K562 (cell line): ENCODE results near the gene DCTN1. TPM values are rescaled to one million over a fixed set of nuclear protein-coding genes. Genes with fewer than 3 reads are reported as not detected.

Source experiments
- ATAC-seq: fragments of 200-7000 bp; cut with Tn5 transposase; 3 replicates; pipeline ENCODE4 v1.9.1; 2020; ENCODE audit warnings: moderate library complexity
- BruUV-seq: library from RNA; stranded (reverse); fragments of 400-500 nt; replicated peaks from 2 replicates; lab custom pipeline; 2021; lab: Mats Ljungman, UMichigan
- CTCF ChIA-PET: fragments of 300-600 bp; formaldehyde crosslinking; extraction: SDS; loops from one replicate; lab custom pipeline; 2021; ENCODE audit warnings: low intra/inter-chr PET ratio; lab: Yijun Ruan, JAX
- POLR2A ChIA-PET: fragments of 300-600, 350-650 bp; sonication (Branson Sonifier 250); formaldehyde crosslinking; extraction: SDS; loops from one replicate; lab custom pipeline; 2021; ENCODE audit warnings: antibody characterized with exemption, inconsistent platforms; lab: Yijun Ruan, JAX
- DNase-seq, 4 experiments: peaks; one replicate each; pipeline versions ENCODE4 v3.0.0 to v3.0.0-alpha.2; 2011 to 2018; ENCODE audit warnings: low spot score in 3 of 4, mixed read lengths in 3 of 4; ENCODE audit errors: extremely low read depth in 1 of 4
- FAIRE-seq: peaks from 2 replicates; lab custom pipeline; 2011; peaks lifted over from hg19 to GRCh38; lab: Jason Lieb, UNC
- H2AFZ ChIP-seq: 2 replicates; pipeline ENCODE4 v1.6.0; 2011; ENCODE audit warnings: low read depth, low read length, control low read depth, inconsistent platforms
- H3K27ac ChIP-seq: fragments of 200-600 bp; 3 replicates; pipeline ENCODE4 v1.8.0; 2011; ENCODE audit warnings: low read depth, mild to moderate bottlenecking, control low read depth, inconsistent platforms, low read length, moderate library complexity, mixed read lengths; ENCODE audit errors: extremely low read depth
- H3K27me3 ChIP-seq, 2 experiments: fragments of 300-600 bp in 1 of 2; 2 replicates in 1 of 2; 3 replicates in 1 of 2; pipeline versions ENCODE4 v1.6.0 to v1.8.0; 2011; ENCODE audit warnings: inconsistent platforms in 2 of 2, low read length in 2 of 2, mild to moderate bottlenecking in 1 of 2, mixed read lengths in 1 of 2, moderate library complexity in 1 of 2; ENCODE audit not compliant: control insufficient read depth in 2 of 2, insufficient read depth in 2 of 2
- H3K36me3 ChIP-seq: fragments of 300-600 bp; 3 replicates; pipeline ENCODE4 v1.8.0; 2011; ENCODE audit warnings: mild to moderate bottlenecking, low read length, inconsistent platforms; ENCODE audit not compliant: control insufficient read depth, insufficient read depth
- H3K4me1 ChIP-seq, 2 experiments: fragments of 200-600 bp in 1 of 2; replicated peaks in 1 of 2; 2 replicates in 1 of 2; 3 replicates in 1 of 2; pipeline versions ENCODE4 v1.5.1 to v1.8.0; 2011; ENCODE audit warnings: inconsistent platforms in 2 of 2, low read length in 2 of 2, mild to moderate bottlenecking in 1 of 2, mixed read lengths in 1 of 2, moderate library complexity in 1 of 2; ENCODE audit not compliant: control insufficient read depth in 2 of 2, insufficient read depth in 2 of 2
- H3K4me2 ChIP-seq: 2 replicates; pipeline ENCODE4 v1.6.1; 2011; ENCODE audit warnings: low read length, control low read depth, inconsistent platforms, mixed read lengths; ENCODE audit not compliant: insufficient read depth
- H3K4me3 ChIP-seq: fragments of 200-600 bp; sonication (generic), shearing (Covaris generic); 2 replicates; pipeline ENCODE4 v1.5.1; 2016; ENCODE audit warnings: control low read depth, inconsistent platforms
- H3K79me2 ChIP-seq: fragments of 200-600 bp; 3 replicates; pipeline ENCODE4 v1.8.0; 2011; ENCODE audit warnings: low read length, inconsistent platforms; ENCODE audit not compliant: control insufficient read depth, insufficient read depth
- H3K9ac ChIP-seq, 2 experiments: 2 replicates each; pipeline versions ENCODE4 v1.6.0 to v1.6.1; 2011; ENCODE audit warnings: low read depth in 2 of 2, low read length in 2 of 2, control low read depth in 1 of 2, inconsistent platforms in 1 of 2, mild to moderate bottlenecking in 1 of 2, mixed read lengths in 1 of 2; ENCODE audit not compliant: insufficient read depth in 1 of 2
- H3K9me1 ChIP-seq: one replicate; pipeline ENCODE4 v1.6.0; 2011; ENCODE audit warnings: inconsistent platforms, mild to moderate bottlenecking, low read length, moderate library complexity; ENCODE audit not compliant: control insufficient read depth, insufficient read depth
- H3K9me3 ChIP-seq: replicated peaks from 2 replicates; pipeline ENCODE4 v1.5.1; 2011; ENCODE audit warnings: low read depth, low read length, inconsistent platforms; ENCODE audit not compliant: control insufficient read depth, insufficient read depth
- H4K20me1 ChIP-seq: replicated peaks from 2 replicates; pipeline ENCODE4 v1.6.1; 2011; ENCODE audit warnings: low read length, inconsistent platforms, mixed read lengths; ENCODE audit not compliant: control insufficient read depth, insufficient read depth
- CBFA2T3 ChIP-seq: fragments of 450-650 bp; IDR thresholded peaks from 2 replicates; pipeline ENCODE4 v1.6.1; 2017
- CXXC5 ChIP-seq: fragments of 250-450 bp; sonication (Bioruptor Pico); IDR thresholded peaks from 2 replicates; pipeline ENCODE4 v1.8.0; 2022; ENCODE audit warnings: inconsistent platforms, mild to moderate bottlenecking, moderate library complexity
- KDM1A ChIP-seq, 2 experiments: fragments of 450-650 bp; IDR thresholded peaks; 2 replicates each; pipeline ENCODE4 v1.6.1; 2016; ENCODE audit warnings: mild to moderate bottlenecking in 2 of 2
- MAFG ChIP-seq: fragments of 450-650 bp; conservative IDR thresholded peaks from 2 replicates; pipeline ENCODE4 v1.6.1; 2016; ENCODE audit warnings: missing genetic modification characterization, missing compliant biosample characterization
- NCOA4 ChIP-seq: fragments of 450-650 bp; IDR thresholded peaks from 2 replicates; pipeline ENCODE4 v1.6.1; 2018; ENCODE audit warnings: mild to moderate bottlenecking; ENCODE audit not compliant: partially characterized antibody
- NFE2 ChIP-seq: IDR thresholded peaks from 2 replicates; pipeline ENCODE4 v1.6.1; 2014; ENCODE audit warnings: antibody characterized with exemption, low read depth
- RAD51 ChIP-seq: fragments of 450-650 bp; IDR thresholded peaks from 2 replicates; pipeline ENCODE4 v1.7.1; 2016; ENCODE audit warnings: low read depth, mild to moderate bottlenecking, borderline replicate concordance
- SMARCB1 ChIP-seq: IDR thresholded peaks from 2 replicates; pipeline ENCODE4 v1.6.1; 2011; ENCODE audit warnings: improper control_type of control experiment, low read depth; ENCODE audit not compliant: insufficient read length
- ZNF143 ChIP-seq: sonication (generic); formaldehyde crosslinking; IDR thresholded peaks from 2 replicates; pipeline ENCODE4 v1.9.0; 2022; ENCODE audit warnings: mild to moderate bottlenecking, missing genetic modification reagents
- ZNF316 ChIP-seq: fragments of 450-650 bp; IDR thresholded peaks from 2 replicates; pipeline ENCODE4 v1.6.1; 2016
- WGBS: fragments of 100-300 bp; shearing (Covaris generic); methylation state at CpG from one replicate; pipeline ENCODE4 v1.1.6; 2016; ENCODE audit warnings: low coverage, mixed read lengths; ENCODE audit not compliant: insufficient coverage; ENCODE audit errors: missing lambda C conversion rate; 5-methylcytosine and 5-hydroxymethylcytosine counted together
- in situ Hi-C: fragments of 300-500 bp; cut with MboI; formaldehyde crosslinking; loops from 4 replicates; pipeline ENCODE4 v1.15.0; 2018; ENCODE audit warnings: inconsistent platforms, mixed read lengths
- intact Hi-C: fragments of 100-400 bp; cut with micrococcal nuclease; formaldehyde crosslinking; loops from 2 replicates; pipeline ENCODE4 v1.14.2; 2022
- polyA plus RNA-seq, 8 experiments: library from polyadenylated mRNA; depleted of rRNA in 4 of 8; stranded (reverse) in 5 of 8; unstranded in 3 of 8; fragments of >200 nt; fragmentation: Nextera tagmentation in 2 of 8; fragmentation: Illumina TruSeq in 1 of 8; extraction: Ambion mirVana in 2 of 8; extraction: Trizol in 1 of 8; gene quantifications; 2 replicates each; pipeline versions ENCODE4 v1.2.1 to v1.2.3, GENCODE V29; 2011 to 2014; ENCODE audit warnings: inconsistent platforms in 1 of 8, missing spikeins in 1 of 8
- total RNA-seq, 7 experiments: library from RNA; depleted of rRNA in 6 of 7; stranded (reverse); fragments of >200 nt in 6 of 7; fragmentation: Illumina TruSeq in 2 of 7; extraction: Trizol in 2 of 7; gene quantifications; 2 replicates each; pipeline versions ENCODE4 v1.2.1 to v1.2.3, GENCODE V29; 2011 to 2021; ENCODE audit warnings: low replicate concordance in 1 of 7
- TF ChIP-seq, protein P1 (sequence below): fragments of 150-350 bp; IDR thresholded peaks from 2 replicates; pipeline ENCODE4 v1.6.1; 2014; ENCODE audit warnings: low read depth, mild to moderate bottlenecking, low read length, borderline replicate concordance

The DCTN1 gene
- total and polyA plus RNA-seq, 9 of the 15 experiments (the other 6 are each of a cell fraction or from before 2014, with no cell fraction given) = 23.9 to 71.7 (median 45.0) TPM

DNA sequence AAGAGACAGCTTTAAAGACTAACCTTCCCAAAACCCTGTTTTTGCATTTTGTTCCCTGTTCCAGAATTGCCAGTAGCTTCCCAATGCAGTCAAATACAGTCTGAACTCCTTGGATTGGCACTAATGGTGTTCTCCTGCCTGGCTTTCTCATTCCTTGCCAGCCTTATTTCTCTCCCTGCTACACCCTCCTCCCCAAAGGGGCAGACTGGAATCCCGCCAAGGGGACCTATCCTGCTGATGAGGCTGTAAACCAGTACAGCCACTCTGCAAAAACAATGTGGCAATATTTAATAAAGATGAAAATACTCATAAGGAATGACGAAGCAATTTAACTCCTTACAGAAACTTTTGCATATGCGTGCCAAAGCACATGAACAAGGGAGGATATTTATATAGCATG, 32.4 kb downstream of the DCTN1 start:
- Histone ChIP-seq H3K27me3 (peaks cover 10 to 21% of the 10 kb centered on the region in 2 experiments; a peak in 3 of 5 replicates), H3K4me1 (no peaks in the 10 kb centered on the region), H2AFZ (no peak overlapping the region), H3K4me3 (no peak overlapping the region), H3K4me2 (no peak overlapping the region), H4K20me1 (no peaks in the 10 kb centered on the region), H3K79me2 (no peaks in the 10 kb centered on the region), H3K36me3 (no peaks in the 10 kb centered on the region), H3K27ac (no peak overlapping the region), H3K9me1 (no peaks in the 10 kb centered on the region), H3K9ac (no peak overlapping the region), H3K9me3 (no peaks in the 10 kb centered on the region)
- TF ChIP-seq MAFG (tag) (peak; percentile 60), NFE2 (peak; percentile 39; the same call in 1 of the 2 replicates), ZNF316 (peak; percentile 38), CXXC5 (CRISPR knock-in tag) (no peak)
- 16% methylated on average over 3 of the region's 3 CpGs for WGBS
- in situ Hi-C loops = no loop called here
- CTCF ChIA-PET = no interaction called here
- BruUV-seq = no TSS peak
- ATAC-seq (no peak), FAIRE-seq (no peak), DNase-seq (no peak)
- POLR2A ChIA-PET = interaction anchor here (0.5 to 0.6 kb wide), 2 partner anchors 23 to 124 kb away, joined by 3 read pairs; no protein-coding TSS in a partner anchor
- intact Hi-C loops = no loop called here

DNA sequence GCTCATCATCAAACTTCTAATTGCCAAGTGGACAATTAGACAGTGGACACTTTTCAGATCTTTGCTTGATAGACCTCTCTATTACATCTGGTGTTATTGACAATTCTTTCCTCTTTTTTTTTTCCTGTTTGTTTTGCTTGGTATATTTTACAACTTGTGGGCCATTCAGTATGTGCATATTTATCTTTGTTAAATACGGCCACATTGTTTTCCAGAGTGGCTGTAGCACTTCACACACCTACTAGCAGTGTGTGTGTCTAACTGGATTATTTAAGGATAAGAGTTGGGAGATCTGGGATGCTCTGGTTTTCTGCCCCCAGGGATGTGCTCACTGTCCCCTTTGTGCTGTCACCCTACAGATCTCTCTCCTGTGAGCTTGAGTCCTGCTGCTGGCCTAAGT, 32.8 kb downstream of the DCTN1 start:
- in situ Hi-C loops = no loop called here
- no peak overlapping the region for H3K27ac ChIP-seq
- H3K4me3 ChIP-seq = no peak overlapping the region
- no peak for DNase-seq
- WGBS = 17% methylated on average over 1 of the region's 1 CpG
- H3K27me3 ChIP-seq = peaks cover 13 to 26% of the 10 kb centered on the region in 2 experiments; a peak in 4 of 5 replicates
- TF ChIP-seq, protein P1, sequence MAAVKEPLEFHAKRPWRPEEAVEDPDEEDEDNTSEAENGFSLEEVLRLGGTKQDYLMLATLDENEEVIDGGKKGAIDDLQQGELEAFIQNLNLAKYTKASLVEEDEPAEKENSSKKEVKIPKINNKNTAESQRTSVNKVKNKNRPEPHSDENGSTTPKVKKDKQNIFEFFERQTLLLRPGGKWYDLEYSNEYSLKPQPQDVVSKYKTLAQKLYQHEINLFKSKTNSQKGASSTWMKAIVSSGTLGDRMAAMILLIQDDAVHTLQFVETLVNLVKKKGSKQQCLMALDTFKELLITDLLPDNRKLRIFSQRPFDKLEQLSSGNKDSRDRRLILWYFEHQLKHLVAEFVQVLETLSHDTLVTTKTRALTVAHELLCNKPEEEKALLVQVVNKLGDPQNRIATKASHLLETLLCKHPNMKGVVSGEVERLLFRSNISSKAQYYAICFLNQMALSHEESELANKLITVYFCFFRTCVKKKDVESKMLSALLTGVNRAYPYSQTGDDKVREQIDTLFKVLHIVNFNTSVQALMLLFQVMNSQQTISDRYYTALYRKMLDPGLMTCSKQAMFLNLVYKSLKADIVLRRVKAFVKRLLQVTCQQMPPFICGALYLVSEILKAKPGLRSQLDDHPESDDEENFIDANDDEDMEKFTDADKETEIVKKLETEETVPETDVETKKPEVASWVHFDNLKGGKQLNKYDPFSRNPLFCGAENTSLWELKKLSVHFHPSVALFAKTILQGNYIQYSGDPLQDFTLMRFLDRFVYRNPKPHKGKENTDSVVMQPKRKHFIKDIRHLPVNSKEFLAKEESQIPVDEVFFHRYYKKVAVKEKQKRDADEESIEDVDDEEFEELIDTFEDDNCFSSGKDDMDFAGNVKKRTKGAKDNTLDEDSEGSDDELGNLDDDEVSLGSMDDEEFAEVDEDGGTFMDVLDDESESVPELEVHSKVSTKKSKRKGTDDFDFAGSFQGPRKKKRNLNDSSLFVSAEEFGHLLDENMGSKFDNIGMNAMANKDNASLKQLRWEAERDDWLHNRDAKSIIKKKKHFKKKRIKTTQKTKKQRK = no peak
- TF ChIP-seq CBFA2T3 (no peak), NCOA4 (no peak), KDM1A (IDR thresholded peaks at IDR 0.05) (no peak), SMARCB1 (no peak), RAD51 (no peak), ZNF143 (CRISPR knock-in tag) (no peak)
- TF ChIP-seq, all 486 proteins: peak for 0
- H3K36me3 ChIP-seq = no peaks in the 10 kb centered on the region
- no peak overlapping the region for H3K9ac ChIP-seq
- BruUV-seq = no TSS peak
- no peak overlapping the region for H3K4me2 ChIP-seq
- intact Hi-C loops = no loop called here
- no peak overlapping the region for H2AFZ ChIP-seq
- ChIA-PET CTCF (no interaction called here), POLR2A (interaction anchor here (0.5 to 0.6 kb wide), 2 partner anchors 22 to 124 kb away, joined by 3 read pairs; no protein-coding TSS in a partner anchor)
- H3K9me1 ChIP-seq = no peaks in the 10 kb centered on the region
- ATAC-seq = no peak
- H3K79me2 ChIP-seq = no peaks in the 10 kb centered on the region
- H3K4me1 ChIP-seq = no peaks in the 10 kb centered on the region
- peak; percentile 66 for FAIRE-seq
- H4K20me1 ChIP-seq = no peaks in the 10 kb centered on the region
- no peaks in the 10 kb centered on the region for H3K9me3 ChIP-seq
